Medulla oblongata (tissue), 1 donor: Measurements from ENCODE around the gene CHMP6.
A peak's percentile ranks its signal among the peaks of the same experiment; 100 is the strongest.

ENCODE experiments used
- DNase-seq: peaks from one replicate; pipeline ENCODE4 v3.0.0-alpha.2; 2015; ENCODE audit errors: extremely low spot score

Gene CHMP6

DNA sequence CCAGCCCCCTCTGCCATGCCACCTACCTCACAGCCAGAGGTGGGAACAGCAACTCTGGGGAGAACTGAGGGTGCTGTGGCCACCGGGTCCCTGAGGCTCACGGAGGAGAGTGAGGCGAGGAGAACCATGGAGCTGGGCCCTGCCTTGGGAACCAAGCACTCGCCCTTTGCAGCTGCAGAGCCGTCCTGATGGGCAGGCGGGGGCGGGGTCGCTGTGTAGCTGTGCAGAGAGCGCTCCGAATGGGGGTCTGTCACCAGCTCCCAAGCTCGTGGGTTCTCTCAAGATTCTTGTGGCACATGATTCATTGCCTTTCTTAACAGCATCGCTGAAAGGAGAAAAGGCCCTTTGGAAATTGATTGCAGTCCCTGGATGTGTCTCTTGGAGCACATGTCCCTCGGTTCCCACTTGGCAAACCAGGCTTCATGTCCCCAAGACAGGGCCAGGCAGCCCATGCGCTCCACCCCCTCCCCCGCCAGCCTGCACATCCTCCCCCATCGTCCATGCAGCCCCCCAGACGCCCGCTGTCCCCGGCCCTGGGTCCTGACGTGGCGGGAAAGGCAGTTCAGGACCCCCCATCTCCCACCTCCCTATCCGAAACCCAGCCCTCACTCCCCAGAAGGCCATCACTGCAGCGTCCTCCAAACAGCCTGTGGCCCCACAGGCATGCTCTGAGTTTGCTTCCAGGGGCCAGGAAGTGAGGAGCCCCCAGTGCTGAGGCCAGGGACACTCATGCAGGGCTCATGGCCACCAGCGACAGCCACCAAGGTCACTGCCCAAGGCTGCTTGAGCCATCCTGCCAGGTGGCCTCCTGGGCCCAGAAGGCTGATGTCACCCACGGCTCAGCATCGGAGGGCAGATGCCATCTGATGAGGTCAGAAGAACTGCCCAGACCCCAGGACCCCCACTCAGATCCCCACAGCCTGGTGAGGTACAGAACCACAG lies 20.6 kb upstream of the CHMP6 start:
- no peak for DNase-seq

DNA sequence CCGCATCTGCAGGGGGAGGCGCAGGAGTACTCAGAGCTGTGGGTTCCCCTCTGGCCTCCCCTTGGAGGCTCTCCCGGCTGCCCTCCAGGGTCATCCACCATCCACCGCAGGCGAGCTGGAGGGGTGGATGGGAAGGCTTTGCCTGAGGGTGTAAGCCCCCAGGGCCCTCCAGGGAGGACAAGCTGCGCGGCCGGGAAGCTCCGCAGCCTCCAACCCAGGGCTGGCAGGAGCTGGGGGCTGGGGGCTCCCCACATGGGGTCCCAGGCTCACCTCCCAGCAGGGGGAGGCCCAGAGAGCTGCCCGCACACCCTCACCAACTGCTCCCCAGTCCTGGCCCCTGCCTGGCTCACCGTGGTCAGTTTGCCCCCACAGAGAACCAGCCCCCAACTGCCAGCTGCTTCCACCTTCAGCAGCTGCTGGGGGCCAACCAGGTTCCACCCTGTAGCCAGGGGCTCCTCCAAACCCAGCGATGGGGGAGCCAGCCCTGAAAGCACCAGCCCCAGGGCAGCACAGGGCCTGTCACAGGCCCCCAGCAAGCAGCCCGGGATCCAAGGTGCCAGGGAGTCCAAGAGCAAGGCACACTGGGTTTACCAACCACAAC lies 19.8 kb upstream of the CHMP6 start:
- no peak for DNase-seq

- no peak for DNase-seq
Observed at GRCh38 chr17:80976701-80977100, 14.9 kb upstream of the CHMP6 start.

DNA sequence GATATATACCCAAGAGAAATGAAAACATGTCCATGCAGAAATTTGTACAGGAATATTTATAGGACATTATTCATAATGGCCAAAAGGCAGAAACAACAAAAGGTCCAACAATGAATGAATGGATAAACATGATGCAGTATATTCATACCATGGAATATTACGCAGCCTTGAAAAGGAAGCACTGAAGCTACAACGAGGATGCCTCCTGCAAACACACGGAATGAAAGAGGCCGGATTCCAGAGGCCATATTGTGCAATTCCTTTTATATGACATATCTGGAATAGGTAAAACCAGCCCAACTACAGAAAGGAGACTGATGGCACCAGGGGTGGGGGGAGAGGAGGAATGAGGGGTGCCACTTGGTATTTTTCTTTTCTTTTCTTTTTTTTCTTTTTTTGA lies 14.5 kb upstream of the CHMP6 start:
- DNase-seq, result no peak

- no peak for DNase-seq
Observed at GRCh38 chr17:80978499-80979497, 12.8 kb upstream of the CHMP6 start.

DNA sequence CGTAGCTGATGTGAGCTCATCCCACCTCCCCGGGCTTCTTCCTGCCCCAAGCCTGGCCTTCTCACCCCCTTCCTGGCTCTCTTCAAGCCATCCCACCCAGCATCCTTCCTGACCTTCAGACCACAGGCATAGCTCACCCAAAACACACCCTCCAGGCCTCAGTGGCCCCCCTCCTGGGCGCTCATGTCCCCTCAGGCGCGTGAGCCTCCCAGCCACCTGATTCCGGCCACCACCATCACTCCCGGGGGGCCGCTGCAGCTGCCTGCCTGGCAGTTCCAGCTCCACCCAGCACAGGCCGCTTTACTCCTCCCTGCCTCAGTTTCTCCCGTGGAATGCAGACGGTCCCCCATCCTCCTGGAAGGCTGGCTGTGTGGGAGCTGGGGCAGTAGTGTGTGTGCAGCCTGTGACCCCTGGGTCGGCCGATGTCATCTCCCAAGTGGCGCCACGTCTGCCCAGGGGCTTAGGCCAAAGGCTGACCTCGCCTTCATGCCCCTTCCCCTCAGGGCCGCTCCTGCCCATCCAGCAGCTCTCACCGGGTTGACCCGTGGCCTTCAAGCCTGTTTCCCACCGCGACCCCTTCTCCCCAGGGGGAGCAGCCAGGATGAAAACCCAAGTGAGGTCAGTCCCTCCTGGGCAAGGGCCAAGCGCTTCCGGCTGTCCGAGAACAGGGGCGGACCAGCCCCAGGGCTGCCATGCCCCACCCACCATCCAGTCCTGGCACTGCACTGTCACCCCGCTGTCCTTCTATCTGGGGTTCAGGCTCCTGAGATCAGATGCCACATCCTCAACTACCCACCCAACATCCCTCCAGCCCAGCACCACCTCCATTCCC lies 11.9 kb upstream of the CHMP6 start:
- no peak for DNase-seq

DNA sequence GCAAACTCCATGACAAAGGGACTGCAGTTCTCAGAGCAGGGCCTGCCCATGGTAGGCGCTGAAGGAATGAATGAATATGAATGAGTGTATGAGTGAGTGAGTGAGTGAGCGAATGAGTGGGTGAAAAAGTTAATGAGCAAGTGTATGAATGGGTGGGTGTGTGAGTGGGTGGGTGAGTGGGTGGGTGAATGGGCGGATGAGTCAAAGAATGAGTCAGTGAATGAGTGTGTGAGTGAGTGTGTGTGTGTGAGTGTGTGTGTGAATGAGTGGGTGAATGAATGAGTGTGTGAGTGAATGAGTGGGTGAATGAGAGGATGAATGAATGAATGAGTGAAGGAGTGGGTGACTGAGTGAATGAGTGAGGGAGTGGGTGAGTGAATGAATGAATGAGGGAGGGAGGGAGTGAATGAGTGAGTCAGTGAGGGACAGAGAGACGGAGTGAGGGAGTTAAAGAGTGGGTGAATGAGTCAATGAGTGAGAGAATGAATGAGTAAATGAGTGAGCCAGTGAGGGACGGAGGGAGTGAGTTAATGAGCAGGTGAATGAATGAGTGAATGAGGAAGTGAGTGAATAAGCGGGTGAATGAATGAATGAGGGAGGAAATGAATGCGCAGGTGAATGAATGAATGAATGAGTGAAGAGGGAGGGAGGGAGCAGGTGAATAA lies 11.1 kb upstream of the CHMP6 start:
- no peak for DNase-seq

DNA sequence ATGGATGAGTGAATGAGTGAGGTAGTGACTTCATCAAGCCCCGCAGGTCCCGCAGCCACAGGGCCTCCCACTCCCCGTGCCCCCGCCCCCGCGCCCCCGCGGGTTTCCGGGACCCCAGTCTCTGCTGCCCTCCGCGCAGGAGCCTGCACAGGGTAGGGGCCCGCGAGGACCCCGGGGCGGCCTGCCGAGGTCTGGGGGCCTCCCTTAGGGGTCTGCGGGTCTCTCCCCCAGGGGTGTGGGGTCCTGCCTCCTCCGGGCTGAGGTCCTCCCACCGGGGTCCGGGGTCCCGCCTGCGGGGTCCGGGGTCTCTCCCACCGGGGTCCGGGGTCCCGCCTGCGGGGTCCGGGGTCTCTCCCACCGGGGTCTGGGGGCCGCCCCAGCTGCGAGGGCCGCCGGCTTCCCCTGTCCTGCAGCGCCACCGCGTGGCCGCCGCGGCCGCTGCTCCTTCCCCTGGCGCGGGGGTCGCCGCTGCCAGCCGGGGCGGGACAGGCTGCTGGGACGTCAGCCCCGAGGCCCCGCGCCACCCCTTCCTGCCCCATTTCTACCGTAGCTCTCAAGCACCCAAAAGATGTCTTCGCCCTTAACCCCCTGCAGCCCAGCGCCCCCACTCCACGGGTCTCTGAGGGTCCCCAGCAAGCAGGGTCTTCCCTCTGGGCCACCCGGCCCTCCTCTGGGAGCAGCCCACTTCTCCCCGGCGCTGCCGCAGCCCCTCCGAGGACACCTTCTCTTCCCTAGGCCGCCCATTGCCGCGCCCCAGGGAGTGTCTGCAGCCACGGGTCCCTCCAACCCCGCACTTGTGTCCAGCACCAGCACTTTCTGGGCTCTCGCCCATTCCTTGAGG lies 10.4 kb upstream of the CHMP6 start:
- no peak for DNase-seq

DNA sequence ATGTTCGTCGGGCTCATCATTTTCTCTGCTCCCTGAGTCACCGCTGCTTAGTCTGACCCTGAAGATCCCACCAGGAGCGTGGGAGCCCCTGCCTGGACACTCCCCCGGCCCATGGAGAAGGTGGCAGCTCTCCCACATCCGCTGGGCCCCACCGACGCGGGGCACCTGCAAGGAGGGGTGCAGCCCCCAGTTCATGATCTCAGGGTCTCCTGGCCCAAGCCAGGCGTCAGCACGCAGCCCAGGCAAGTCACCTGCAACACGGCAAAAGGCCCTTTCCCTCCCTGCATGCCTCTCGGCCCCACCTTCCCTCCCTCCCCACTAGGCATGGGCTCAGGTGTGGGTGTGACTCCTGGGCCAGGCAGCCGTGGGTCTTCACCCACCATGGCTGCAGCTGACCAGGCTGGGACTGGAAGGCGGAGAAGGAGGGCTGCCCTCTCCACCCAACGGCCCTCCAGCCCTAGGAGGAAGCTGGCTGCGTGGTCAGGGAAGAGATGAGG lies 9.7 kb upstream of the CHMP6 start:
- DNase-seq, result no peak

DNA sequence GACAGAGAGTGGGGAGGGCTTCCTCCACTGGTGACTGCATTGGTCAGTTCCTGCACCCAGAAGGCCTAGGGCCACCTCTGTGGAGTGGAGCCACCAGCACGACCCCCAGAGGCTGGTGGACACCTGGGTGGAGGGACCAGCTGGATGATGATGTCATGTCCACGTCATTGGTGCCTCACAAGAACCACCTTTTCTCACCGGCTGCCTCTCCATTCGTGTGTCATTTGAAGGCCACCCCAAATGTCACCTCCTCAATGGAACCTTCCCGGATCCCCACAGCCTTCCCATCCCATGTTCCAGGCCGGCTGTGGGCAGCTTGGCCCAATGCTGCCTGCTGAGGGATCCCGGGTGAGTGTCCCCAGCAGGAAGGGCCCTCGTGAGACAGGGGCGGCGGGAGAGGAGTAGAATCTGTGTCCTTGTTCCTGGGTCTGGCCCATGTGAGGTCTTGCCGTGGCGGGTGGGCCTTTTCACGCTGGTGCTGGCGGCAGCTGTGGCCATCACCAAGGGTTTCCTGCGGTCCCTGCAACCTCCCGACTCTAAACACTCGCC lies 9.1 kb upstream of the CHMP6 start:
- DNase-seq, result no peak

DNA sequence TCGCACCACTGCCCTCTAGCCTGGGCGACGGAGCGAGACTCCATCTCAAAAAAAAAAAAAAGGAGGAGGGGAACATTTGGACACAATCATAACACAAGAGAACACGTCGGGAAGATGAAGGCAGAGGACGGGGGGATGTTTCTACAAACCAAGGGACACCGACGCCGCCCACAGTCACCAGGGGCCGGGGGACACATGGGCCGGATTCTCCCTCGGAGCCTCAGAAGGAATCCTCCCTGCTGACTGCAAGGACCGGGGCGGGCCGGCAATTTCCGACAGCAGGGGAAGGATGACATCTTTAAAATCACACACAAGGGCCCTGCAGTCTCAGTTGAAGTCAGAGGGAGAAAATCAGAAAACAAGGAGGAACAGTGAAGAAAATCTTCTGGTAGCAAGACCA lies 8.1 kb upstream of the CHMP6 start:
- no peak for DNase-seq

- DNase-seq, result peak; percentile 77
Observed at GRCh38 chr17:80984749-80985148, 6.9 kb upstream of the CHMP6 start.

GRCh38 chr17:80986046-80986445 lies 5.6 kb upstream of the CHMP6 start:
- DNase-seq, result no peak

DNA sequence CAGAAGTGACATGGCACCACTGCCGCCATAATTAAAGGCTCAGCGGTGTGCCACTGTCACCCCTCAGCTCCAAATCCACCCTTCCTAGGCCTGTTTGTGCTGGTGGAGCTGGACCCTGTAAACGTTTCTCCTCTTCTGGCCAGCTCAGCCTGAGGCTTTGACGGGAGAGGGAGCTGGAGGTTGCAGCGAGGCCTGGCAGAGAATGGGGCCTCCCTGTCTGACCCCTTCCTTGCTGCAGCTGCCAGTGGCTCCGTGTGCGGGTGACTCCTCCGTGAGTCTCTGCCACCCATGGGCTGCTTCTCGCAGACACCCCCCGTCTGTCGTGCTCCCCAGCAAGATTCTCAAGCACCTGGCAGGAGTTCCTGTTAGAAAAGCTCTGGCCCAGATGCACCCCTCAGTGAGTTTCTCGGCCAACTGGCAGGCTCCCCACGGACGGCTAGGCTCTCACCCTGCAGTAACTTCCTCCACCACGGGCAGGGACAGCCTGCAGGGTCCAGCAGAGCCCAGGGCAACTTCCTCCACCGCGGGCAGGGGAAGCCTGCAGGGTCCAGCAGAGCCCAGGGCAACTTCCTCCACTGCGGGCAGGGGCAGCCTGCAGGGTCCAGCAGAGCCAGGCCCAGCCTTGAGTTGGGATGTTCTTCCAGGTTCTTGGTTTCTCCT lies 4.7 kb upstream of the CHMP6 start:
- DNase-seq, result peak; percentile 67

DNA sequence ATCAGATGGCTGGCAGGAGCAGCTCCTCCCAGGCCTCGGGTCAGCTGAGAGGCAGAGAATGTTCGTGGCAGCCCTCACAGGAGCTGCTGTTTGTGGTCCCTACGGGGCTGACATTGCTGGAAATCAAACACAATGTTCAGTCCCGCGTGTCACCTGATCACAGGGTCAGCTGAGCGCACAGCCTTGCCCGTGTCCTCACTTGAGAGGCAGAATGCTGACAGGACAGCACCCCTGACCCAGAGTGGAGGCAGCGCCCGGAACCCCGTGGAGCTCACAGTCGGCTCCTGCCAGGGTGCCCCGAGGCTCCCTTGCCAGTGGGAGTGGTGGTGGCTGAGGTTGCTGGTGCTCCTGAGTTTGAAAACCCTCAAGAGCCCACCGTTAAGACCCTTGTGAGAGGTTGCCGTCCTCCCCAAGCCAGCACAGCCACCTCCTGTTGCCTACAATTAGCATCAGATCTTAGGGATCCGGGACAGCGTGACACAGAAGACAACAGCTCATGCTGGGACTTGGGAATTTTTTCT lies 3.6 kb upstream of the CHMP6 start:
- DNase-seq, result no peak

GRCh38 chr17:80989586-80989913 lies 2.1 kb upstream of the CHMP6 start:
- no peak for DNase-seq

GRCh38 chr17:80990921-80991644 lies 558 bp upstream of the CHMP6 start:
- no peak for DNase-seq
